AG04449 (cell line): ENCODE measurements around the gene C15orf61.

Experiments used
- CTCF ChIA-PET: fragments of 350-600 bp; formaldehyde crosslinking; extraction: SDS; loops from one replicate; lab custom pipeline; 2021; ENCODE audit warnings: antibody characterized with exemption; lab: Yijun Ruan, JAX
- POLR2A ChIA-PET: fragments of 400-600, 350-600 bp; formaldehyde crosslinking; extraction: SDS; loops from one replicate; lab custom pipeline; 2020; ENCODE audit warnings: antibody characterized with exemption, inconsistent platforms; lab: Yijun Ruan, JAX
- DNase-seq: peaks from one replicate; pipeline ENCODE4 v3.0.0-alpha.2; 2010; ENCODE audit warnings: low read depth, low spot score
- H3K4me3 ChIP-seq: 2 replicates; pipeline ENCODE4 v1.5.1; 2011; ENCODE audit warnings: low read depth, mild to moderate bottlenecking, control low read depth, low read length
- CTCF ChIP-seq: IDR thresholded peaks from one replicate; pipeline ENCODE4 v1.5.1; 2011; ENCODE audit warnings: mild to moderate bottlenecking, moderate library complexity, low read length, control low read depth, inconsistent platforms; ENCODE audit not compliant: insufficient read depth; ENCODE audit errors: missing control alignments

Gene C15orf61

GRCh38 chr15:67521783-67522568 lies 1.0 kb downstream of the C15orf61 start:
- POLR2A ChIA-PET = interaction anchor here (0.8 to 0.9 kb wide), 3 partner anchors 9 to 20 kb away, joined by 3 to 4 read pairs (median 3); partner anchors contain the start of gene MAP2K5
- no peak for DNase-seq
- TF ChIP-seq CTCF = no peak
- CTCF ChIA-PET = interaction anchor here (0.7 to 1.2 kb wide), 2 partner anchors 9 to 21 kb away, joined by 3 read pairs; no protein-coding TSS in a partner anchor
- peak overlapping the region; percentile 87 for H3K4me3 ChIP-seq

- no peak for TF ChIP-seq CTCF
- ChIA-PET CTCF (interaction anchor here (1.0 kb wide), 2 partner anchors 19 to 313 kb away, joined by 3 read pairs; partner anchors contain the start of gene MAP2K5), POLR2A (no interaction called here)
- no peak for DNase-seq
- H3K4me3 ChIP-seq = no peak overlapping the region
Measured at GRCh38 chr15:67523330-67523729, 2.4 kb downstream of the C15orf61 start.

- no peak for DNase-seq
- ChIA-PET POLR2A (interaction anchor here (0.7 kb wide), 1 partner anchor 40 kb away, joined by 3 read pairs; no protein-coding TSS in a partner anchor), CTCF (interaction anchor here (1.0 to 1.1 kb wide), 3 partner anchors 12 to 312 kb away, joined by 3 read pairs; partner anchors contain the start of gene MAP2K5)
- no peak overlapping the region for H3K4me3 ChIP-seq
- no peak for TF ChIP-seq CTCF
Measured at GRCh38 chr15:67524235-67524634, 3.3 kb downstream of the C15orf61 start.

GRCh38 chr15:67528513-67528912 lies 7.6 kb downstream of the C15orf61 start:
- no peak for DNase-seq
- no peak for TF ChIP-seq CTCF
- CTCF ChIA-PET = no interaction called here
- H3K4me3 ChIP-seq = no peak overlapping the region
- POLR2A ChIA-PET = no interaction called here

- no peak for TF ChIP-seq CTCF
- ChIA-PET CTCF (interaction anchor here (0.9 kb wide), 1 partner anchor 10 kb away, joined by 3 read pairs; no protein-coding TSS in a partner anchor), POLR2A (interaction anchor here (1.0 kb wide), 1 partner anchor 10 kb away, joined by 3 read pairs; no protein-coding TSS in a partner anchor)
- no peak for DNase-seq
- H3K4me3 ChIP-seq = no peak overlapping the region
Measured at GRCh38 chr15:67531379-67531914, 10.5 kb downstream of the C15orf61 start.

- no peak for TF ChIP-seq CTCF
- ChIA-PET POLR2A (interaction anchor here (1.5 kb wide), 1 partner anchor 8 kb away, joined by 8 read pairs; the partner anchor contains the start of gene MAP2K5), CTCF (no interaction called here)
- no peak overlapping the region for H3K4me3 ChIP-seq
- no peak for DNase-seq
Measured at GRCh38 chr15:67533873-67534272, 12.9 kb downstream of the C15orf61 start.
